KMS-11 (cell line): ENCODE results near the gene FAM193A.

Experiments used
- H2AFZ ChIP-seq: fragments of 200-600 bp; sonication (generic); 2 replicates; pipeline ENCODE4 v1.6.1; 2016; ENCODE audit warnings: antibody characterized with exemption, mixed run types, low read depth
- H3K27ac ChIP-seq: fragments of 200-600 bp; sonication (generic); 2 replicates; pipeline ENCODE4 v1.6.1; 2016; ENCODE audit warnings: mild to moderate bottlenecking, mixed run types
- H3K27me3 ChIP-seq: fragments of 200-600 bp; sonication (generic); 2 replicates; pipeline ENCODE4 v1.6.1; 2017; ENCODE audit warnings: mild to moderate bottlenecking, low read depth, mixed run types, moderate library complexity; ENCODE audit not compliant: insufficient read depth
- H3K36me3 ChIP-seq: fragments of 200-600 bp; sonication (generic); 2 replicates; pipeline ENCODE4 v1.6.1; 2017; ENCODE audit warnings: mild to moderate bottlenecking, mixed run types; ENCODE audit not compliant: insufficient read depth
- H3K4me1 ChIP-seq: fragments of 200-600 bp; sonication (generic); 2 replicates; pipeline ENCODE4 v1.6.1; 2016; ENCODE audit warnings: mild to moderate bottlenecking, low read depth, mixed run types; ENCODE audit not compliant: poor library complexity, severe bottlenecking
- H3K4me2 ChIP-seq: fragments of 200-600 bp; sonication (generic); 2 replicates; pipeline ENCODE4 v1.7.0; 2016; ENCODE audit warnings: mild to moderate bottlenecking, mixed run types
- H3K4me3 ChIP-seq: fragments of 200-600 bp; sonication (generic); IDR thresholded peaks from 2 replicates; pipeline ENCODE4 v1.6.1; 2017; ENCODE audit warnings: low read depth, low read length, mixed read lengths; ENCODE audit not compliant: insufficient read depth
- H3K79me2 ChIP-seq: fragments of 200-600 bp; sonication (generic); 2 replicates; pipeline ENCODE4 v1.6.1; 2016; ENCODE audit warnings: low read depth, mixed run types; ENCODE audit not compliant: insufficient read depth
- H3K9ac ChIP-seq: fragments of 200-600 bp; sonication (generic); 2 replicates; pipeline ENCODE4 v1.6.1; 2016; ENCODE audit warnings: mild to moderate bottlenecking, mixed run types
- H4K20me1 ChIP-seq: fragments of 200-600 bp; sonication (generic); 2 replicates; pipeline ENCODE4 v1.6.1; 2016; ENCODE audit warnings: mild to moderate bottlenecking, mixed run types; ENCODE audit not compliant: insufficient read depth
- CTCF ChIP-seq: fragments of 200-600 bp; sonication (generic); conservative IDR thresholded peaks from 2 replicates; pipeline ENCODE4 v1.6.1; 2017; ENCODE audit warnings: low read depth, mild to moderate bottlenecking, antibody characterized with exemption, low read length, moderate library complexity, mixed read lengths

FAM193A gene

GRCh38 chr4:2637956-2638552 is 101.6 kb downstream of the FAM193A start:
- H3K27ac ChIP-seq, result no peak overlapping the region
- no peak overlapping the region for H3K4me2 ChIP-seq
- no peaks in the 10 kb centered on the region for H3K36me3 ChIP-seq
- no peaks in the 10 kb centered on the region for H3K27me3 ChIP-seq
- no peak overlapping the region for H3K4me3 ChIP-seq
- H2AFZ ChIP-seq, result no peak overlapping the region
- H3K79me2 ChIP-seq, result no peaks in the 10 kb centered on the region
- H3K9ac ChIP-seq, result no peak overlapping the region
- no peaks in the 10 kb centered on the region for H3K4me1 ChIP-seq
- no peaks in the 10 kb centered on the region for H4K20me1 ChIP-seq
- no peak for TF ChIP-seq CTCF

- Histone ChIP-seq H3K4me3 (no peak overlapping the region), H3K27ac (no peak overlapping the region), H2AFZ (no peak overlapping the region), H4K20me1 (no peaks in the 10 kb centered on the region), H3K36me3 (no peaks in the 10 kb centered on the region), H3K9ac (no peak overlapping the region), H3K4me1 (no peaks in the 10 kb centered on the region), H3K79me2 (no peaks in the 10 kb centered on the region), H3K4me2 (no peak overlapping the region), H3K27me3 (no peaks in the 10 kb centered on the region)
- no peak for TF ChIP-seq CTCF
Observed at GRCh38 chr4:2638730-2639129, 102.3 kb downstream of the FAM193A start.

DNA sequence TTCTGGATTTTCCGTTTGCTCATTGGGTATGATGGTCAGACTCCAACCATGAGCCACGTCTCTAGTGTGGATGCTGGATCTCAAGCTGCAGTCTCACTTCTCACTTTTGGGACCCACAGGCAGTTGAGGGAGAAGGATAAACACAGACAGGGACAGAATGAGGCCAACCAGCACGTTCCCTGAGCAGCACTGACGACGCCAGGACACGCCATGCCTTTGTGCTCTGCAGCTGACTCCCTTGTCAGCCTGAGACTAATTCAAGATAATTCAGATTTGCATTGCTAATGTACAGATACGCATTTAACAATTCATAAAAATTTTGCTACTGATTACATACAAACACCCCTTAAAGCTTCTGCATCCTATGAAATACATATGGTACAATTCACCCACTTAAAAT is 106.5 kb downstream of the FAM193A start:
- no peaks in the 10 kb centered on the region for H3K36me3 ChIP-seq
- no peak overlapping the region for H3K9ac ChIP-seq
- H3K4me2 ChIP-seq, result no peak overlapping the region

GRCh38 chr4:2643555-2643954 is 107.1 kb downstream of the FAM193A start:
- Histone ChIP-seq H2AFZ (no peak overlapping the region), H3K27ac (no peak overlapping the region), H3K9ac (no peak overlapping the region), H3K4me2 (no peak overlapping the region), H3K79me2 (no peaks in the 10 kb centered on the region), H3K4me1 (no peaks in the 10 kb centered on the region), H3K4me3 (no peak overlapping the region), H3K27me3 (no peaks in the 10 kb centered on the region), H4K20me1 (no peaks in the 10 kb centered on the region), H3K36me3 (no peaks in the 10 kb centered on the region)
- no peak for TF ChIP-seq CTCF

More for the DNA sequence above, 106.5 kb downstream of the FAM193A start:
- H3K27ac ChIP-seq, result no peak overlapping the region
- H2AFZ ChIP-seq, result no peak overlapping the region
- H3K79me2 ChIP-seq, result no peaks in the 10 kb centered on the region
- no peaks in the 10 kb centered on the region for H4K20me1 ChIP-seq
- no peak overlapping the region for H3K4me3 ChIP-seq
- H3K27me3 ChIP-seq, result no peaks in the 10 kb centered on the region
- no peaks in the 10 kb centered on the region for H3K4me1 ChIP-seq
- TF ChIP-seq CTCF, result no peak
